ENCODE data around the gene LIPG. TPM values are rescaled to one million over a fixed set of nuclear protein-coding genes. Genes with fewer than 3 reads are reported as not detected.
"Not testable (repeated sequence)": the region's sequence is repeated elsewhere in the genome, so short reads cannot be mapped to it uniquely, and the experiment has no call there.

Gene LIPG
- 21.3 and 57.5 TPM in 2 replicates for total RNA-seq

GRCh38 chr18:49561289-49562193 lies at the start of gene LIPG:
Gene LIPG, plus strand, starts transcription at chr18:49562057. Its CDS starts 252 bp downstream, at chr18:49562309.
- no peak for DNase-seq (ENCODE audit: low read depth, low spot score)

GRCh38 chr18:49512876-49513275 lies 49.0 kb upstream of the LIPG start:
- DNase-seq (ENCODE audit: low read depth, low spot score): not testable (repeated sequence)

GRCh38 chr18:49514577-49514976 lies 47.3 kb upstream of the LIPG start:
- no peak for DNase-seq (ENCODE audit: low read depth, low spot score)

GRCh38 chr18:49515003-49515402 lies 46.9 kb upstream of the LIPG start:
- not testable (repeated sequence) for DNase-seq (ENCODE audit: low read depth, low spot score)

- no peak for DNase-seq (ENCODE audit: low read depth, low spot score)
Observed at GRCh38 chr18:49515516-49515915, 46.3 kb upstream of the LIPG start.

GRCh38 chr18:49517483-49517882 lies 44.4 kb upstream of the LIPG start:
- no peak for DNase-seq (ENCODE audit: low read depth, low spot score)

- no peak for DNase-seq (ENCODE audit: low read depth, low spot score)
Observed at GRCh38 chr18:49519101-49519971, 42.5 kb upstream of the LIPG start.

- no peak for DNase-seq (ENCODE audit: low read depth, low spot score)
Observed at GRCh38 chr18:49520661-49521145, 41.2 kb upstream of the LIPG start.

- no peak for DNase-seq (ENCODE audit: low read depth, low spot score)
Observed at GRCh38 chr18:49521216-49521835, 40.5 kb upstream of the LIPG start.

GRCh38 chr18:49523580-49524093 lies 38.2 kb upstream of the LIPG start:
- not testable (repeated sequence) for DNase-seq (ENCODE audit: low read depth, low spot score)

GRCh38 chr18:49524349-49524748 lies 37.5 kb upstream of the LIPG start:
- DNase-seq (ENCODE audit: low read depth, low spot score): no peak

- DNase-seq (ENCODE audit: low read depth, low spot score): no peak
Observed at GRCh38 chr18:49524951-49525350, 36.9 kb upstream of the LIPG start.

GRCh38 chr18:49525981-49526380 lies 35.9 kb upstream of the LIPG start:
- DNase-seq (ENCODE audit: low read depth, low spot score): no peak

- DNase-seq (ENCODE audit: low read depth, low spot score): no peak
Observed at GRCh38 chr18:49527631-49528327, 34.1 kb upstream of the LIPG start.

- DNase-seq (ENCODE audit: low read depth, low spot score): no peak
Observed at GRCh38 chr18:49529596-49529995, 32.3 kb upstream of the LIPG start.

- no peak for DNase-seq (ENCODE audit: low read depth, low spot score)
Observed at GRCh38 chr18:49531678-49532153, 30.1 kb upstream of the LIPG start.

GRCh38 chr18:49534846-49535601 lies 26.8 kb upstream of the LIPG start:
- no peak for DNase-seq (ENCODE audit: low read depth, low spot score)

- DNase-seq (ENCODE audit: low read depth, low spot score): no peak
Observed at GRCh38 chr18:49537232-49537896, 24.5 kb upstream of the LIPG start.

- DNase-seq (ENCODE audit: low read depth, low spot score): no peak
Observed at GRCh38 chr18:49544362-49544761, 17.5 kb upstream of the LIPG start.

Data from pulmonary artery endothelial cell (primary cell).